Kidney epithelial cell (primary cell): Measurements from ENCODE around the gene PISD. TPM values are rescaled to one million over a fixed set of nuclear protein-coding genes. Genes with fewer than 3 reads are reported as not detected.

Experiments used
- DNase-seq: peaks from one replicate; pipeline ENCODE4 v3.0.0-alpha.2; 2010; ENCODE audit warnings: low read depth
- H3K27me3 ChIP-seq: 2 replicates; pipeline ENCODE4 v1.6.0; 2011; ENCODE audit warnings: low read length; ENCODE audit not compliant: control insufficient read depth, insufficient read depth
- H3K36me3 ChIP-seq: 2 replicates; pipeline ENCODE4 v1.5.1; 2011; ENCODE audit warnings: low read length; ENCODE audit not compliant: control insufficient read depth, insufficient read depth
- H3K4me3 ChIP-seq: 2 replicates; pipeline ENCODE4 v1.5.1; 2011; ENCODE audit warnings: low read depth, mild to moderate bottlenecking, control low read depth, low read length
- total RNA-seq: library from RNA; depleted of rRNA; stranded (reverse); fragments of >200 nt; gene quantifications from 2 replicates; pipeline ENCODE4 v1.2.3, GENCODE V29; 2015
- TF ChIP-seq, protein P1 (sequence below): IDR thresholded peaks from 2 replicates; pipeline ENCODE4 v1.5.1; 2011; ENCODE audit warnings: mild to moderate bottlenecking, moderate library complexity, low read length, control low read depth, inconsistent platforms; ENCODE audit not compliant: insufficient read depth, poor library complexity, severe bottlenecking

Gene PISD
- total RNA-seq, 1 donor from 2014 or later, result 88.3 TPM

DNA sequence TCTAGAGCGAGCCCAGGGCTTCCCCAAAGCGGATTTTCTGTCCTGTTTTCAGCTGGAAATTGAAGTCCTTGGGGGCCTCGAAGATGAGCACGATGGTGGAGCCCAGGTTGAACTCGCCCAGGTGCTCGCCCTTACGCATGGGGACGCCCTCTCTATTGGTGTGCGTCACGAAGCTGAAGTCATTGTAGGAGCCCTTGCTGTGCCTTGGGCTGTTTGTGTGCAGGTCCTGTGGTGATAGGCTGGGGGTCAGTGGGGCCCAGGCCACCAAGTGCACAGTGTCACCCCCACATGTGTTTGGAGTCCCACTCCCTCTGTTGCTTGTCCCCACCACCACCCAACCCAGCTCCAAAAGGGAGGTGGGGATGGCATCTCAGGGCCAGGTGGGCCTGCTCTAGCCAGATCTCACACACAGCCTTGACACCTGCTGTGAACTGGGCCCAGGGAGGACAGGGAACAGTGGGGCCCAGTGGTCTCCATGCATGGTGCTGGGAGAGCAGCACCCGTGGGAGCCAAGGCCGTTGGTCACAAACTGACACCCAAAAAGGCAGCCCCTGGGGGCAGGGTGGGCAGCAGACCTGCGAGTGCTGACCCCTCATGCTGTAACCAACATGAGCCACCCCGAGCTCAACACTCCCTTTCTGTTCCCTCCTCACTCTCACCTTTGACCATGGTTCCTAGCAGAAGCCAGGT is 42.3 kb downstream of the PISD start:
- DNase-seq, result no peak
- Histone ChIP-seq H3K27me3 (no peaks in the 10 kb centered on the region), H3K4me3 (no peak overlapping the region), H3K36me3 (peaks cover 6% of the 10 kb centered on the region)
- TF ChIP-seq, protein P1, sequence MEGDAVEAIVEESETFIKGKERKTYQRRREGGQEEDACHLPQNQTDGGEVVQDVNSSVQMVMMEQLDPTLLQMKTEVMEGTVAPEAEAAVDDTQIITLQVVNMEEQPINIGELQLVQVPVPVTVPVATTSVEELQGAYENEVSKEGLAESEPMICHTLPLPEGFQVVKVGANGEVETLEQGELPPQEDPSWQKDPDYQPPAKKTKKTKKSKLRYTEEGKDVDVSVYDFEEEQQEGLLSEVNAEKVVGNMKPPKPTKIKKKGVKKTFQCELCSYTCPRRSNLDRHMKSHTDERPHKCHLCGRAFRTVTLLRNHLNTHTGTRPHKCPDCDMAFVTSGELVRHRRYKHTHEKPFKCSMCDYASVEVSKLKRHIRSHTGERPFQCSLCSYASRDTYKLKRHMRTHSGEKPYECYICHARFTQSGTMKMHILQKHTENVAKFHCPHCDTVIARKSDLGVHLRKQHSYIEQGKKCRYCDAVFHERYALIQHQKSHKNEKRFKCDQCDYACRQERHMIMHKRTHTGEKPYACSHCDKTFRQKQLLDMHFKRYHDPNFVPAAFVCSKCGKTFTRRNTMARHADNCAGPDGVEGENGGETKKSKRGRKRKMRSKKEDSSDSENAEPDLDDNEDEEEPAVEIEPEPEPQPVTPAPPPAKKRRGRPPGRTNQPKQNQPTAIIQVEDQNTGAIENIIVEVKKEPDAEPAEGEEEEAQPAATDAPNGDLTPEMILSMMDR, result no peak

DNA sequence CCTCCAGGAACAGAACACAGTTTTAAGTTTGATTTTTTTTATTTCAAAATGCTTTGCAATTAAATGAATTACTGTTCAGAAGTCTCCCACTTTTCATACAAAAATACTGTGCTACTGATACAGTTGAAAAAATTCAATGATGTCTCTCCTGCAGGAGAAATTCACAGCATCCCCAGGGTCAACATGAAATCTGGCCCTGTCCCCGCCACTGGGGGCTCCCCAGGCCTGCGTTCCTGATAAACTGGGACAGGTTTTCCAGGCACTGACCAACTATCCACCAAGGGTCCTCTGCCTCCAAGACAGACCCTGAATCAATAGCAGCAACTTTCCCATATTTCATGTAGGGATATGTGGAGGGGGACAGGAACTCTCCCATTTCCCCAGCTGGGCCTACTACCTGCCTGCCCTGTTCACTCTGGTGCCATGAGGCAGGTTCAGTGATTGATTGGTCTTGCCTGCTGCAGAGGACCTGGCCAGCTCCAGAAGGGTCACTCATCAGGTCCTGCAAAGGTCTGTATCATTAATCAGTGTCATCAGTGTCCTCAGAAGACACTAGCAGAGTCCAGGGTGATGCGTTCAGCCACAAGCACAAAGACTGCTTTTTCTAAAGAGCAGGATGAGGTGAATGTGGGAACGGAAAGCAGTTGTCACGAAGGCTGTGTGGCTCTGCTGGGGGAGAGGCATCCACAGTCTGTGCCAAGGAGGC is 43.4 kb downstream of the PISD start:
- no peak for DNase-seq
- peaks cover 6% of the 10 kb centered on the region for H3K36me3 ChIP-seq
- no peak overlapping the region for H3K4me3 ChIP-seq
- no peaks in the 10 kb centered on the region for H3K27me3 ChIP-seq
- TF ChIP-seq, protein P1, result no peak

GRCh38 chr22:31618057-31618456 is 44.0 kb downstream of the PISD start:
- TF ChIP-seq, protein P1, result no peak
- DNase-seq, result no peak
- H3K4me3 ChIP-seq, result no peak overlapping the region
- no peaks in the 10 kb centered on the region for H3K27me3 ChIP-seq
- H3K36me3 ChIP-seq, result peaks cover 6% of the 10 kb centered on the region

DNA sequence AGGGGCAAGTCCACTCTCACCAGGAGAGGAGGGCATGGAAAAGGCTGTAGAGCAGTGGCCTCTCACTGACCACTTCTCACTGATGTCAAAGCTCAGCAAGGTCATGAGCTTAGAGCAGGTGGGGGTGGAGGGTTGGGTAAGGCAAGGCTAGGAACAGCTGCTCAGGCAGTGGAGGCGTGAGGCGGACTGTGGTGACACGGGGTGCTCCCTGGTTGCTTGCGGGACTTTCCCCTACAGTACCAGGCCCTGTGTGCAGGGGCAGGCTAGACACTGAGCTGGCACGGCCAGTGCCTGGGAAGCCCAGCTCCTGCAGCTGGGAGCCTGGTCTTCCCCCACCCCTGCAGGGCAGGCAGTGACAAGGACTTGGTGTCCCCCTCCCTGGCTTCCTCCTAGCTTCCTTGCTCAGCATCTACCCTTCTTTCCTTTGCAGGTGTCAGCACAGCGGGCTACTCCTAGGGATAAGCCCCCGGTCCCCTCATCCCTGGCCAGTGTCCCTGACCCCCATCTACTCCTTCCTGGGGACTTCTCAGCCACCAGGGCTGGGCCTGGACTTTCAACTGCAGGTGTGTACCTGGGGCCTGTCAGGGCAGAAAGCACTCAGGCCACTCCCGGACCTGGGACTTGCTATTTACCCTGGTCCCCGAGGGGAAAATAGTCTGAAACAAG is 45.6 kb downstream of the PISD start:
- no peak for DNase-seq
- TF ChIP-seq, protein P1, result no peak
- H3K36me3 ChIP-seq, result peaks cover 6% of the 10 kb centered on the region
- H3K4me3 ChIP-seq, result no peak overlapping the region
- H3K27me3 ChIP-seq, result no peaks in the 10 kb centered on the region

- Histone ChIP-seq H3K36me3 (peaks cover 6% of the 10 kb centered on the region), H3K27me3 (no peaks in the 10 kb centered on the region), H3K4me3 (no peak overlapping the region)
- DNase-seq, result no peak
- TF ChIP-seq, protein P1, result no peak
Observed at GRCh38 chr22:31615940-31616314, 46.1 kb downstream of the PISD start.
